GM23248 (cell line): ENCODE data around the gene PRR3.

ENCODE experiments used
- EZH2 ChIP-seq: fragments of 200-600 bp; sonication (generic); IDR thresholded peaks from 2 replicates; pipeline ENCODE4 v1.6.1; 2018; ENCODE audit warnings: antibody characterized with exemption, mild to moderate bottlenecking; ENCODE audit not compliant: insufficient read depth, poor library complexity, severe bottlenecking
- EZH2phosphoT487 ChIP-seq: fragments of 200-600 bp; sonication (generic); IDR thresholded peaks from 2 replicates; pipeline ENCODE4 v1.6.1; 2018; ENCODE audit warnings: antibody characterized with exemption, moderate library complexity, mild to moderate bottlenecking, low read depth; ENCODE audit not compliant: insufficient read depth

- no peak for TF ChIP-seq EZH2
- TF ChIP-seq EZH2phosphoT487: no peak
These were observed 55.7 kb downstream of the PRR3 start for GRCh38 chr6:30612687-30613248.
